GM03348 (cell line): ENCODE data around the gene CAPN11.
"Not testable (repeated sequence)": the region's sequence is repeated elsewhere in the genome, so short reads cannot be mapped to it uniquely, and the experiment has no call there.

Source experiments
- DNase-seq: peaks from one replicate; pipeline ENCODE4 v3.0.0; 2012; ENCODE audit warnings: low spot score

Gene CAPN11

GRCh38 chr6:44228433-44228832 lies 69.8 kb downstream of the CAPN11 start:
- DNase-seq: no peak

DNA sequence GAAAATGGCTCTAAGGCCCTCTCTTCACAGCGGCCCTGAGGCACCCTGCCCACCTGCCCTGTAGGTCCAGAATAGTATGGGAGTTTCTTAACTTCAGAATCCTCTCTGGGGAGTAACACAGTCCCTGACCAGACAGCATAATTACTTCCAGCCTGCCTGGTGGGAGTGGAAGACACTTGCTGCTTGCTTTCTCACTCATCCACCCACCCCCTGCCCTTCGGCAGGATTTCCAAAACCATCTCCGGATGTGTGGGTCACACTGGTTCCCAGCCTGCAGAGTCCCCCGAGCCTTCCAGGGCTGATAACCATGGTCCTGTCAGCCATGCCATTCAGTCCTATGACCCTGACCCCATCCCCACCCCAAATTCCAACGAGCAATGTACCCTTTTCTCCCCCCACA lies 70.2 kb downstream of the CAPN11 start:
- peak; percentile 64 for DNase-seq

GRCh38 chr6:44229376-44230033 lies 70.9 kb downstream of the CAPN11 start:
- no peak for DNase-seq

GRCh38 chr6:44230034-44230675 lies 71.5 kb downstream of the CAPN11 start:
- DNase-seq: no peak

- not testable (repeated sequence) for DNase-seq
Observed at GRCh38 chr6:44231426-44231825, 72.8 kb downstream of the CAPN11 start.

DNA sequence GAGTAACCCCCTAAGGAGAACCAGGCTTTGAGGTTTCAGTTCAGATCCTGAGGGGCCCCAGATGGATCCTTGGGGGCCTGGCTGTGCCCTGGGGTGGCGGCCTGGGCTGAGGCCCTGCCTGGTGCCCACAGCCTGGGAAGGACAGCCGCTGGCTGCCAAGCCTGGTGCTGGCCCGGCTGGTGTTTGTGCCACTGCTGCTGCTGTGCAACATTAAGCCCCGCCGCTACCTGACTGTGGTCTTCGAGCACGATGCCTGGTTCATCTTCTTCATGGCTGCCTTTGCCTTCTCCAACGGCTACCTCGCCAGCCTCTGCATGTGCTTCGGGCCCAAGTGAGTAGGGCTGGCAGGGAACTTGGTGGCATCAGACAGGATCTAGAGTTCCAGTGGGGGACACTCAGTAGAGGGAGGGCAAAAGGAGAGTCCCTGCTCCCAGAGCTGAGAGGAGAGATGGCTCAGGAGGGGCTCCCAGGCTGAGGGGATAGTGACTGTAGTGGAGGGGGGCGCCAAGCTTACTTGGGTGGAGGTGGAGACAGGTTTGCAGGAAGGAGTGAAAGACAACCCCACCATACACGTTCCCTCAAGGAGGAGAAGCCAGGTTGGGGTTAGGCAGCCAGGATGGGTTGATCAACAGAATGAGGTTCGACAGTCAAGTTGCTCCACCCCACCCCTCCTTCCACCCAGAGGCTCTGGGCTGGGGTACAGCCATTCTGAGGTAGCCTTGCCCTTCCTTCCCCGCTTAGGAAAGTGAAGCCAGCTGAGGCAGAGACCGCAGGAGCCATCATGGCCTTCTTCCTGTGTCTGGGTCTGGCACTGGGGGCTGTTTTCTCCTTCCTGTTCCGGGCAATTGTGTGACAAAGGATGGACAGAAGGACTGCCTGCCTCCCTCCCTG lies 74.3 kb downstream of the CAPN11 start:
- DNase-seq: no peak

- DNase-seq: no peak
Observed at GRCh38 chr6:44233567-44234100, 75.0 kb downstream of the CAPN11 start.
